HEK293 (cell line): Measurements from ENCODE around the gene SDCBP2.

Source experiments
- CTCF ChIA-PET: fragments of 350-600 bp; formaldehyde crosslinking; extraction: SDS; loops from one replicate; lab custom pipeline; 2021; ENCODE audit warnings: antibody characterized with exemption; lab: Yijun Ruan, JAX
- POLR2A ChIA-PET: fragments of 300-600 bp; formaldehyde crosslinking; extraction: SDS; loops from one replicate; lab custom pipeline; 2020; ENCODE audit warnings: antibody characterized with exemption, inconsistent platforms; lab: Yijun Ruan, JAX
- H3K27ac ChIP-seq: fragments of 200-500 bp; sonication (Bioruptor generic); 2 replicates; pipeline ENCODE4 v1.5.1; 2014; ENCODE audit warnings: low read depth, low read length, control low read depth, inconsistent platforms; ENCODE audit errors: extremely low read depth
- H3K36me3 ChIP-seq, 2 experiments: fragments of 200-500 bp in 1 of 2; sonication (Bioruptor generic) in 1 of 2; 1 replicate in 1 of 2; 2 replicates in 1 of 2; pipeline ENCODE4 v1.5.1; 2014 to 2017; ENCODE audit warnings: inconsistent platforms in 2 of 2, low read length in 2 of 2; ENCODE audit not compliant: control insufficient read depth in 2 of 2, insufficient read depth in 1 of 2
- H3K4me1 ChIP-seq: fragments of 200-500 bp; sonication (Bioruptor generic); 2 replicates; pipeline ENCODE4 v1.5.1; 2014; ENCODE audit warnings: mild to moderate bottlenecking, low read length, inconsistent platforms; ENCODE audit not compliant: control insufficient read depth, insufficient read depth
- H3K4me3 ChIP-seq: 2 replicates; pipeline ENCODE4 v1.5.1; 2011; ENCODE audit warnings: low read depth, mild to moderate bottlenecking, control low read depth, low read length, moderate library complexity
- H3K9me3 ChIP-seq: fragments of 200-500 bp; sonication (Bioruptor generic); 2 replicates; pipeline ENCODE4 v1.5.1; 2014; ENCODE audit warnings: low read depth, low read length, inconsistent platforms; ENCODE audit not compliant: control insufficient read depth, insufficient read depth
- GLIS2 ChIP-seq: fragments of 450-650 bp; formaldehyde crosslinking; IDR thresholded peaks from 2 replicates; pipeline ENCODE4 v1.5.1; 2016; ENCODE audit warnings: missing biosample characterization, missing genetic modification characterization
- HOXA7 ChIP-seq: sonication (generic); formaldehyde crosslinking; IDR thresholded peaks from 2 replicates; pipeline ENCODE4 v1.8.1; 2022; ENCODE audit warnings: missing genetic modification reagents, borderline replicate concordance
- KLF7 ChIP-seq: fragments of 450-650 bp; formaldehyde crosslinking; IDR thresholded peaks from 2 replicates; pipeline ENCODE4 v1.5.1; 2016; ENCODE audit warnings: missing biosample characterization, missing genetic modification characterization, borderline replicate concordance
- ZFP41 ChIP-seq: fragments of 450-650 bp; formaldehyde crosslinking; IDR thresholded peaks from 2 replicates; pipeline ENCODE4 v1.5.1; 2016; ENCODE audit warnings: missing biosample characterization, missing genetic modification characterization, borderline replicate concordance
- ZNF239 ChIP-seq: fragments of 450-650 bp; formaldehyde crosslinking; IDR thresholded peaks from 2 replicates; pipeline ENCODE4 v1.5.1; 2016; ENCODE audit warnings: missing biosample characterization, missing genetic modification characterization
- ZNF311 ChIP-seq: fragments of 450-650 bp; formaldehyde crosslinking; IDR thresholded peaks from 2 replicates; pipeline ENCODE4 v1.5.1; 2017; ENCODE audit warnings: missing biosample characterization, missing genetic modification characterization, borderline replicate concordance
- ZNF335 ChIP-seq: fragments of 450-650 bp; formaldehyde crosslinking; conservative IDR thresholded peaks from 2 replicates; pipeline ENCODE4 v1.5.1; 2016; ENCODE audit warnings: missing biosample characterization, missing genetic modification characterization
- ZNF549 ChIP-seq: fragments of 450-650 bp; IDR thresholded peaks from 2 replicates; pipeline ENCODE4 v1.5.1; 2018; ENCODE audit warnings: missing biosample characterization, missing genetic modification characterization, mild to moderate bottlenecking, inconsistent platforms, moderate library complexity
- ZNF596 ChIP-seq: fragments of 450-650 bp; IDR thresholded peaks from 2 replicates; pipeline ENCODE4 v1.5.0; 2018; ENCODE audit warnings: missing biosample characterization, mild to moderate bottlenecking, missing genetic modification characterization, moderate library complexity
- ZNF785 ChIP-seq: fragments of 450-650 bp; formaldehyde crosslinking; IDR thresholded peaks from 2 replicates; pipeline ENCODE4 v1.5.1; 2016; ENCODE audit warnings: missing biosample characterization, missing genetic modification characterization
- TF ChIP-seq, protein P1 (sequence below): fragments of 450-650 bp; formaldehyde crosslinking; IDR thresholded peaks from 2 replicates; pipeline ENCODE4 v1.5.1; 2017; ENCODE audit warnings: missing biosample characterization, missing genetic modification characterization
- TF ChIP-seq, protein P2 (sequence below): fragments of 450-650 bp; formaldehyde crosslinking; IDR thresholded peaks from 2 replicates; pipeline ENCODE4 v1.5.1; 2016; ENCODE audit warnings: missing biosample characterization, missing genetic modification characterization
- TF ChIP-seq, protein P3 (sequence below): fragments of 450-650 bp; formaldehyde crosslinking; conservative IDR thresholded peaks from 2 replicates; pipeline ENCODE4 v1.5.1; 2016; ENCODE audit warnings: low read depth, missing biosample characterization, missing genetic modification characterization
- TF ChIP-seq, protein P4 (sequence below): fragments of 450-650 bp; formaldehyde crosslinking; IDR thresholded peaks from 2 replicates; pipeline ENCODE4 v1.5.1; 2016; ENCODE audit warnings: missing biosample characterization, missing genetic modification characterization
- TF ChIP-seq, protein P5 (sequence below): fragments of 450-650 bp; formaldehyde crosslinking; IDR thresholded peaks from 2 replicates; pipeline ENCODE4 v1.5.0; 2017; ENCODE audit warnings: missing biosample characterization, missing genetic modification characterization, borderline replicate concordance

Gene SDCBP2

DNA sequence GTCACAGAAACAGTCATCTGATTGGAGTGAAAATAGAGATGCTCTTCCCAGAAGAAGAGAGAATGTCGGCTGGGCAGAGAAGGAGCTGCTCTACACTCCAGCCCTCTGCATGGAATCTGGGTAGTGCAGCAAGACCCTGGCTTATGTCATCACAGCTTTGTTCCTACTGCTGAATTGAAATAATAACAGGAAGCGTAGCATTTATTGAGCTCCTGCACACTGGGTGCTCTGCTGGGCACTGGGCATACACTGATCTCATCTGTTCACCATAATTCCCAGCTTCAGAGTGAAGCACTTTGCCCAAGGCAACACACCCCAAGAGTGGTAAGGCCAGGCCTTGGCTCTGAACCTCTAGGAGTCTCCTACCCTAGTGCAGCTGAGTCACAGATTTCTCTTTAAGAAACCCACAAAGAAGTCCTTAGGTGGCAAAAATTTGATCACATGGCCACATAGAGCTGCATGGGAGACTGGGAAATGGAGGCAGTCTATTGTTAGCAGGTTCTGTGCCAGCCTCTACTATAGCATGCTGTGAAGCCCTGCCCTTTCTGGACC, 3.9 kb upstream of the SDCBP2 start:
- H3K36me3 ChIP-seq = peaks cover 12 to 36% of the 10 kb centered on the region in 2 experiments; a peak in 2 of 3 replicates
- H3K9me3 ChIP-seq = no peaks in the 10 kb centered on the region
- TF ChIP-seq, protein P1, sequence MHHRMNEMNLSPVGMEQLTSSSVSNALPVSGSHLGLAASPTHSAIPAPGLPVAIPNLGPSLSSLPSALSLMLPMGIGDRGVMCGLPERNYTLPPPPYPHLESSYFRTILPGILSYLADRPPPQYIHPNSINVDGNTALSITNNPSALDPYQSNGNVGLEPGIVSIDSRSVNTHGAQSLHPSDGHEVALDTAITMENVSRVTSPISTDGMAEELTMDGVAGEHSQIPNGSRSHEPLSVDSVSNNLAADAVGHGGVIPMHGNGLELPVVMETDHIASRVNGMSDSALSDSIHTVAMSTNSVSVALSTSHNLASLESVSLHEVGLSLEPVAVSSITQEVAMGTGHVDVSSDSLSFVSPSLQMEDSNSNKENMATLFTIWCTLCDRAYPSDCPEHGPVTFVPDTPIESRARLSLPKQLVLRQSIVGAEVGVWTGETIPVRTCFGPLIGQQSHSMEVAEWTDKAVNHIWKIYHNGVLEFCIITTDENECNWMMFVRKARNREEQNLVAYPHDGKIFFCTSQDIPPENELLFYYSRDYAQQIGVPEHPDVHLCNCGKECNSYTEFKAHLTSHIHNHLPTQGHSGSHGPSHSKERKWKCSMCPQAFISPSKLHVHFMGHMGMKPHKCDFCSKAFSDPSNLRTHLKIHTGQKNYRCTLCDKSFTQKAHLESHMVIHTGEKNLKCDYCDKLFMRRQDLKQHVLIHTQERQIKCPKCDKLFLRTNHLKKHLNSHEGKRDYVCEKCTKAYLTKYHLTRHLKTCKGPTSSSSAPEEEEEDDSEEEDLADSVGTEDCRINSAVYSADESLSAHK = no peak
- TF ChIP-seq ZFP41 (tag by site-specific recombination) (no peak), KLF7 (tag by site-specific recombination) (no peak), ZNF335 (tag by site-specific recombination) (no peak), ZNF311 (tag by site-specific recombination) (no peak)
- TF ChIP-seq, protein P2, sequence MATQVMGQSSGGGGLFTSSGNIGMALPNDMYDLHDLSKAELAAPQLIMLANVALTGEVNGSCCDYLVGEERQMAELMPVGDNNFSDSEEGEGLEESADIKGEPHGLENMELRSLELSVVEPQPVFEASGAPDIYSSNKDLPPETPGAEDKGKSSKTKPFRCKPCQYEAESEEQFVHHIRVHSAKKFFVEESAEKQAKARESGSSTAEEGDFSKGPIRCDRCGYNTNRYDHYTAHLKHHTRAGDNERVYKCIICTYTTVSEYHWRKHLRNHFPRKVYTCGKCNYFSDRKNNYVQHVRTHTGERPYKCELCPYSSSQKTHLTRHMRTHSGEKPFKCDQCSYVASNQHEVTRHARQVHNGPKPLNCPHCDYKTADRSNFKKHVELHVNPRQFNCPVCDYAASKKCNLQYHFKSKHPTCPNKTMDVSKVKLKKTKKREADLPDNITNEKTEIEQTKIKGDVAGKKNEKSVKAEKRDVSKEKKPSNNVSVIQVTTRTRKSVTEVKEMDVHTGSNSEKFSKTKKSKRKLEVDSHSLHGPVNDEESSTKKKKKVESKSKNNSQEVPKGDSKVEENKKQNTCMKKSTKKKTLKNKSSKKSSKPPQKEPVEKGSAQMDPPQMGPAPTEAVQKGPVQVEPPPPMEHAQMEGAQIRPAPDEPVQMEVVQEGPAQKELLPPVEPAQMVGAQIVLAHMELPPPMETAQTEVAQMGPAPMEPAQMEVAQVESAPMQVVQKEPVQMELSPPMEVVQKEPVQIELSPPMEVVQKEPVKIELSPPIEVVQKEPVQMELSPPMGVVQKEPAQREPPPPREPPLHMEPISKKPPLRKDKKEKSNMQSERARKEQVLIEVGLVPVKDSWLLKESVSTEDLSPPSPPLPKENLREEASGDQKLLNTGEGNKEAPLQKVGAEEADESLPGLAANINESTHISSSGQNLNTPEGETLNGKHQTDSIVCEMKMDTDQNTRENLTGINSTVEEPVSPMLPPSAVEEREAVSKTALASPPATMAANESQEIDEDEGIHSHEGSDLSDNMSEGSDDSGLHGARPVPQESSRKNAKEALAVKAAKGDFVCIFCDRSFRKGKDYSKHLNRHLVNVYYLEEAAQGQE (tag by site-specific recombination) = no peak
- peaks cover 12% of the 10 kb centered on the region for H3K4me1 ChIP-seq
- CTCF ChIA-PET = interaction anchor here (0.9 to 1.1 kb wide), 2 partner anchors 105 to 106 kb away, joined by 3 to 4 read pairs; no protein-coding TSS in a partner anchor
- POLR2A ChIA-PET = interaction anchor here (1.4 kb wide), 1 partner anchor 60 kb away, joined by 3 read pairs; the partner anchor contains the start of gene FKBP1A
- no peak overlapping the region for H3K27ac ChIP-seq
- H3K4me3 ChIP-seq = no peak overlapping the region

DNA sequence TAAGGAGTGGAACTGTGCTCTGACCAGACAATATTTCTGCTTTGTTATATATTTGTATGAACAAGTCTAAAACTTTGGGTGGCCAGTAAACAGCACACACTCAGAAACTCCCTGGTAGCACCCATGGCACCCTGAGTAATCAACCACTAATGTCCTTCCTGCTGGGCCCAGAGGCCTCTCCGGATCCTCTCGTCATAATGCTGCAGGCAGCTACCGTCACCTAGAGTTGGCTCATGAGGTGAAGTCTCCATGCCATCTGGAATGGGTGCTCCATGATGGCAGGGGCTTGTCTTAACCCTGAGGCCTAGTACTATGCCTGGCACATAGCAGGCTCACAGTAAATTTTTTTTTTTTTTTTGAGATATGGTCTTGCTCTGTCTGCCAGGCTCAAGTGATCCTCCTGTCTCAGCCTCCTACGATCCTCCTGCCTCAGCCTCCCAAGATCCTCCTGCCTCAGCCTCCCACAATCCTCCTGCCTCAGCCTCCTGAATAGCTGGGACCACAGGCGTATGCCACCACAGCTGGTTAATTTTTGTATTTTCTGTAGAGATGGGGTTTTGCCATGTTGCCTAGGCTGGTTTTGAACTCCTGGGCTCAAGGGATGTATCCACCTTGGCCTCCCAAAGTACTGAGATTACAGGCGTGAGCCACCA, 3.0 kb upstream of the SDCBP2 start:
- peaks cover 12 to 44% of the 10 kb centered on the region in 2 experiments; a peak in 2 of 3 replicates for H3K36me3 ChIP-seq
- H3K27ac ChIP-seq = no peak overlapping the region
- ChIA-PET CTCF (interaction anchor here (0.5 to 1.1 kb wide), 4 partner anchors 17 to 1120 kb away, joined by 3 read pairs; no protein-coding TSS in a partner anchor), POLR2A (interaction anchor here (0.7 kb wide), 1 partner anchor 133 kb away, joined by 4 read pairs; no protein-coding TSS in a partner anchor)
- no peaks in the 10 kb centered on the region for H3K9me3 ChIP-seq
- peaks cover 17% of the 10 kb centered on the region for H3K4me1 ChIP-seq
- H3K4me3 ChIP-seq = no peak overlapping the region
- no peak for TF ChIP-seq ZNF785 (tag by site-specific recombination)
- TF ChIP-seq, protein P3, sequence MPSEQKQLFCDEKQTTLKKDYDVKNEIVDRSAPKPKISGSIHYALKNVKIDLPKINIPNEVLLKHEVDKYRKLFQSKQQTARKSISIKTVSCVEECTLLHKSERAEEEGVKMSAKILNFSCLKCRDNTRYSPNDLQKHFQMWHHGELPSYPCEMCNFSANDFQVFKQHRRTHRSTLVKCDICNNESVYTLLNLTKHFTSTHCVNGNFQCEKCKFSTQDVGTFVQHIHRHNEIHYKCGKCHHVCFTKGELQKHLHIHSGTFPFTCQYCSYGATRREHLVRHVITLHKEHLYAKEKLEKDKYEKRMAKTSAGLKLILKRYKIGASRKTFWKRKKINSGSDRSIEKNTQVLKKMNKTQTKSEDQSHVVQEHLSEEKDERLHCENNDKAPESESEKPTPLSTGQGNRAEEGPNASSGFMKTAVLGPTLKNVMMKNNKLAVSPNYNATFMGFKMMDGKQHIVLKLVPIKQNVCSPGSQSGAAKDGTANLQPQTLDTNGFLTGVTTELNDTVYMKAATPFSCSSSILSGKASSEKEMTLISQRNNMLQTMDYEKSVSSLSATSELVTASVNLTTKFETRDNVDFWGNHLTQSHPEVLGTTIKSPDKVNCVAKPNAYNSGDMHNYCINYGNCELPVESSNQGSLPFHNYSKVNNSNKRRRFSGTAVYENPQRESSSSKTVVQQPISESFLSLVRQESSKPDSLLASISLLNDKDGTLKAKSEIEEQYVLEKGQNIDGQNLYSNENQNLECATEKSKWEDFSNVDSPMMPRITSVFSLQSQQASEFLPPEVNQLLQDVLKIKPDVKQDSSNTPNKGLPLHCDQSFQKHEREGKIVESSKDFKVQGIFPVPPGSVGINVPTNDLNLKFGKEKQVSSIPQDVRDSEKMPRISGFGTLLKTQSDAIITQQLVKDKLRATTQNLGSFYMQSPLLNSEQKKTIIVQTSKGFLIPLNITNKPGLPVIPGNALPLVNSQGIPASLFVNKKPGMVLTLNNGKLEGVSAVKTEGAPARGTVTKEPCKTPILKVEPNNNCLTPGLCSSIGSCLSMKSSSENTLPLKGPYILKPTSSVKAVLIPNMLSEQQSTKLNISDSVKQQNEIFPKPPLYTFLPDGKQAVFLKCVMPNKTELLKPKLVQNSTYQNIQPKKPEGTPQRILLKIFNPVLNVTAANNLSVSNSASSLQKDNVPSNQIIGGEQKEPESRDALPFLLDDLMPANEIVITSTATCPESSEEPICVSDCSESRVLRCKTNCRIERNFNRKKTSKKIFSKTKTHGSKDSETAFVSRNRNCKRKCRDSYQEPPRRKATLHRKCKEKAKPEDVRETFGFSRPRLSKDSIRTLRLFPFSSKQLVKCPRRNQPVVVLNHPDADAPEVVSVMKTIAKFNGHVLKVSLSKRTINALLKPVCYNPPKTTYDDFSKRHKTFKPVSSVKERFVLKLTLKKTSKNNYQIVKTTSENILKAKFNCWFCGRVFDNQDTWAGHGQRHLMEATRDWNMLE (tag by site-specific recombination) = no peak
- no peak for TF ChIP-seq GLIS2 (tag by site-specific recombination)
- TF ChIP-seq HOXA7 (CRISPR knock-in tag) = no peak
- TF ChIP-seq ZNF596 (tag by site-specific recombination) = no peak
- TF ChIP-seq, protein P4, sequence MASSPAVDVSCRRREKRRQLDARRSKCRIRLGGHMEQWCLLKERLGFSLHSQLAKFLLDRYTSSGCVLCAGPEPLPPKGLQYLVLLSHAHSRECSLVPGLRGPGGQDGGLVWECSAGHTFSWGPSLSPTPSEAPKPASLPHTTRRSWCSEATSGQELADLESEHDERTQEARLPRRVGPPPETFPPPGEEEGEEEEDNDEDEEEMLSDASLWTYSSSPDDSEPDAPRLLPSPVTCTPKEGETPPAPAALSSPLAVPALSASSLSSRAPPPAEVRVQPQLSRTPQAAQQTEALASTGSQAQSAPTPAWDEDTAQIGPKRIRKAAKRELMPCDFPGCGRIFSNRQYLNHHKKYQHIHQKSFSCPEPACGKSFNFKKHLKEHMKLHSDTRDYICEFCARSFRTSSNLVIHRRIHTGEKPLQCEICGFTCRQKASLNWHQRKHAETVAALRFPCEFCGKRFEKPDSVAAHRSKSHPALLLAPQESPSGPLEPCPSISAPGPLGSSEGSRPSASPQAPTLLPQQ = no peak
- TF ChIP-seq ZNF549 (tag by site-specific recombination) = no peak
- TF ChIP-seq, protein P5, sequence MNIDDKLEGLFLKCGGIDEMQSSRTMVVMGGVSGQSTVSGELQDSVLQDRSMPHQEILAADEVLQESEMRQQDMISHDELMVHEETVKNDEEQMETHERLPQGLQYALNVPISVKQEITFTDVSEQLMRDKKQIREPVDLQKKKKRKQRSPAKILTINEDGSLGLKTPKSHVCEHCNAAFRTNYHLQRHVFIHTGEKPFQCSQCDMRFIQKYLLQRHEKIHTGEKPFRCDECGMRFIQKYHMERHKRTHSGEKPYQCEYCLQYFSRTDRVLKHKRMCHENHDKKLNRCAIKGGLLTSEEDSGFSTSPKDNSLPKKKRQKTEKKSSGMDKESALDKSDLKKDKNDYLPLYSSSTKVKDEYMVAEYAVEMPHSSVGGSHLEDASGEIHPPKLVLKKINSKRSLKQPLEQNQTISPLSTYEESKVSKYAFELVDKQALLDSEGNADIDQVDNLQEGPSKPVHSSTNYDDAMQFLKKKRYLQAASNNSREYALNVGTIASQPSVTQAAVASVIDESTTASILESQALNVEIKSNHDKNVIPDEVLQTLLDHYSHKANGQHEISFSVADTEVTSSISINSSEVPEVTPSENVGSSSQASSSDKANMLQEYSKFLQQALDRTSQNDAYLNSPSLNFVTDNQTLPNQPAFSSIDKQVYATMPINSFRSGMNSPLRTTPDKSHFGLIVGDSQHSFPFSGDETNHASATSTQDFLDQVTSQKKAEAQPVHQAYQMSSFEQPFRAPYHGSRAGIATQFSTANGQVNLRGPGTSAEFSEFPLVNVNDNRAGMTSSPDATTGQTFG (tag by site-specific recombination) = no peak
- no peak for TF ChIP-seq ZNF239 (tag by site-specific recombination)
